IMR-90 (cell line): ENCODE measurements around the gene NOM1.

Source experiments
- BHLHE40 ChIP-seq: fragments of 150-350 bp; IDR thresholded peaks from 2 replicates; pipeline ENCODE4 v1.6.1; 2016; ENCODE audit warnings: mild to moderate bottlenecking, low read depth, low read length
- CEBPB ChIP-seq: IDR thresholded peaks from 2 replicates; pipeline ENCODE4 v1.6.1; 2012; ENCODE audit warnings: low read depth, low read length, improper control_type of control experiment
- CHD1 ChIP-seq: IDR thresholded peaks from 2 replicates; pipeline ENCODE4 v1.6.1; 2012; ENCODE audit warnings: low read depth, low read length, improper control_type of control experiment
- FOS ChIP-seq: fragments of 150-350 bp; IDR thresholded peaks from 2 replicates; pipeline ENCODE4 v1.6.1; 2016; ENCODE audit warnings: low read depth, low read length
- MAFK ChIP-seq: IDR thresholded peaks from 2 replicates; pipeline ENCODE4 v1.6.1; 2012; ENCODE audit warnings: low read depth, low read length, improper control_type of control experiment
- MAZ ChIP-seq: IDR thresholded peaks from 2 replicates; pipeline ENCODE4 v1.6.1; 2012; ENCODE audit warnings: low read depth, mild to moderate bottlenecking, low read length, improper control_type of control experiment, moderate library complexity, borderline replicate concordance
- MXI1 ChIP-seq: IDR thresholded peaks from 2 replicates; pipeline ENCODE4 v1.6.1; 2012; ENCODE audit warnings: low read depth, mild to moderate bottlenecking, low read length, moderate library complexity, borderline replicate concordance
- POLR2A ChIP-seq: IDR thresholded peaks from 2 replicates; pipeline ENCODE4 v1.6.1; 2012; ENCODE audit warnings: mild to moderate bottlenecking, low read depth, low read length
- RAD21 ChIP-seq: IDR thresholded peaks from 2 replicates; pipeline ENCODE4 v1.6.1; 2012; ENCODE audit warnings: low read length, improper control_type of control experiment
- RCOR1 ChIP-seq: IDR thresholded peaks from 2 replicates; pipeline ENCODE4 v1.6.1; 2012; ENCODE audit warnings: mild to moderate bottlenecking, low read length, improper control_type of control experiment; ENCODE audit not compliant: insufficient replicate concordance
- RFX5 ChIP-seq: IDR thresholded peaks from 2 replicates; pipeline ENCODE4 v1.8.0; 2012; ENCODE audit warnings: low read depth, mild to moderate bottlenecking, low read length, moderate library complexity
- TF ChIP-seq, protein P1 (sequence below): conservative IDR thresholded peaks from 2 replicates; pipeline ENCODE4 v1.5.1; 2012; ENCODE audit warnings: mild to moderate bottlenecking, low read depth, low read length, improper control_type of control experiment

GRCh38 chr7:156993021-156993924 is 43.8 kb downstream of the NOM1 start:
- TF ChIP-seq, protein P1, sequence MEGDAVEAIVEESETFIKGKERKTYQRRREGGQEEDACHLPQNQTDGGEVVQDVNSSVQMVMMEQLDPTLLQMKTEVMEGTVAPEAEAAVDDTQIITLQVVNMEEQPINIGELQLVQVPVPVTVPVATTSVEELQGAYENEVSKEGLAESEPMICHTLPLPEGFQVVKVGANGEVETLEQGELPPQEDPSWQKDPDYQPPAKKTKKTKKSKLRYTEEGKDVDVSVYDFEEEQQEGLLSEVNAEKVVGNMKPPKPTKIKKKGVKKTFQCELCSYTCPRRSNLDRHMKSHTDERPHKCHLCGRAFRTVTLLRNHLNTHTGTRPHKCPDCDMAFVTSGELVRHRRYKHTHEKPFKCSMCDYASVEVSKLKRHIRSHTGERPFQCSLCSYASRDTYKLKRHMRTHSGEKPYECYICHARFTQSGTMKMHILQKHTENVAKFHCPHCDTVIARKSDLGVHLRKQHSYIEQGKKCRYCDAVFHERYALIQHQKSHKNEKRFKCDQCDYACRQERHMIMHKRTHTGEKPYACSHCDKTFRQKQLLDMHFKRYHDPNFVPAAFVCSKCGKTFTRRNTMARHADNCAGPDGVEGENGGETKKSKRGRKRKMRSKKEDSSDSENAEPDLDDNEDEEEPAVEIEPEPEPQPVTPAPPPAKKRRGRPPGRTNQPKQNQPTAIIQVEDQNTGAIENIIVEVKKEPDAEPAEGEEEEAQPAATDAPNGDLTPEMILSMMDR = no peak
- TF ChIP-seq MAZ (no peak), POLR2A (no peak), CEBPB (no peak), RAD21 (no peak), RFX5 (no peak), FOS (no peak), RCOR1 (no peak), MAFK (no peak), MXI1 (no peak), BHLHE40 (no peak), CHD1 (no peak)
